Ectodermal cell (in vitro differentiated cells): ENCODE results near the gene SFSWAP.

Source experiments
- H3K27ac ChIP-seq: 2 replicates; pipeline ENCODE4 v1.7.0; 2013; ENCODE audit warnings: mild to moderate bottlenecking, low read depth, low read length; ENCODE audit not compliant: insufficient read depth, poor library complexity, severe bottlenecking
- H3K27me3 ChIP-seq: 2 replicates; pipeline ENCODE4 v1.7.0; 2013; ENCODE audit warnings: mild to moderate bottlenecking, low read length; ENCODE audit not compliant: insufficient read depth, control insufficient read depth, poor library complexity, severe bottlenecking
- H3K36me3 ChIP-seq: one replicate; pipeline ENCODE4 v1.7.0; 2013; ENCODE audit warnings: low read length; ENCODE audit not compliant: control insufficient read depth, insufficient read depth
- H3K4me1 ChIP-seq: one replicate; pipeline ENCODE4 v1.7.0; 2013; ENCODE audit warnings: low read length; ENCODE audit not compliant: control insufficient read depth, insufficient read depth
- H3K4me3 ChIP-seq: 2 replicates; pipeline ENCODE4 v1.7.0; 2013; ENCODE audit warnings: low read depth, low read length, control low read depth; ENCODE audit not compliant: insufficient read depth
- H3K9me3 ChIP-seq: 2 replicates; pipeline ENCODE4 v1.7.0; 2013; ENCODE audit warnings: mild to moderate bottlenecking, low read length, moderate library complexity; ENCODE audit not compliant: control insufficient read depth
- WGBS, 2 experiments: methylation state at CpG; one replicate each; pipeline ENCODE4 v1.1.7; 2013; ENCODE audit warnings: missing lambda C conversion rate in 2 of 2; 5-methylcytosine and 5-hydroxymethylcytosine counted together

SFSWAP gene

GRCh38 chr12:131755305-131756113, 44.6 kb downstream of the SFSWAP start:
- H3K36me3 ChIP-seq, result peaks cover 50% of the 10 kb centered on the region
- H3K4me3 ChIP-seq, result no peak overlapping the region
- 86 to 89% methylated on average over 16 of the region's 16 CpGs for WGBS, 2 experiments

DNA sequence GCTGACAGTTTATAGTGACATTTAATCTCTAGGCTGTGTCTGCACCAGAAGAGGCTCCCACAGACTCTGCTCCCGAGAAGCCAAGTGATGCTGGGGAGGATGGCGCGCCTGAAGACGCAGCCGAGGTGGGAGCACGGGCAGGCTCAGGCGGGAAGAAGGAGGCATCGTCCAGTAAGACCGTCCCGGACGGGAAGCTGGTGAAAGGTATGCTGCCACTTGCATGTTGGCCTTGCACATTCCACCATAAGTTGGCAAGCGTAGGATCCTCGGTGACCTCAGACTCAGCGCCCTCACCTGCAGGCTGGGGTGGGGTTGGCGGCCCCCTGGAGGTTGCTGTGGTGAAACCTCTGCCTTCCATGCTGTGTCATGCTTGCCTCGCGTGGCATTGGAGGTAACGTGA, 45.6 kb downstream of the SFSWAP start:
- Histone ChIP-seq H3K36me3 (peaks cover 50% of the 10 kb centered on the region), H3K4me1 (no peaks in the 10 kb centered on the region), H3K9me3 (no peaks in the 10 kb centered on the region), H3K27ac (no peak overlapping the region), H3K4me3 (no peak overlapping the region), H3K27me3 (no peaks in the 10 kb centered on the region)
- WGBS, 2 experiments, result 96 to 97% methylated on average over 18 of the region's 18 CpGs

More at GRCh38 chr12:131755305-131756113, 44.6 kb downstream of the SFSWAP start:
- no peak overlapping the region for H3K27ac ChIP-seq
- H3K4me1 ChIP-seq, result peaks cover 3% of the 10 kb centered on the region
- no peaks in the 10 kb centered on the region for H3K9me3 ChIP-seq
- H3K27me3 ChIP-seq, result no peaks in the 10 kb centered on the region

GRCh38 chr12:131757111-131757510, 46.2 kb downstream of the SFSWAP start:
- Histone ChIP-seq H3K27me3 (no peaks in the 10 kb centered on the region), H3K9me3 (no peaks in the 10 kb centered on the region), H3K4me3 (no peak overlapping the region), H3K36me3 (peaks cover 50% of the 10 kb centered on the region), H3K27ac (no peak overlapping the region), H3K4me1 (no peaks in the 10 kb centered on the region)
- WGBS, 2 experiments, result 96 to 97% methylated on average over 17 of the region's 17 CpGs

- WGBS, 2 experiments, result 95% methylated on average over 10 to 11 of the region's 11 CpGs
- no peaks in the 10 kb centered on the region for H3K4me1 ChIP-seq
- H3K4me3 ChIP-seq, result no peak overlapping the region
- H3K36me3 ChIP-seq, result peaks cover 48% of the 10 kb centered on the region
- no peaks in the 10 kb centered on the region for H3K27me3 ChIP-seq
- no peaks in the 10 kb centered on the region for H3K9me3 ChIP-seq
- no peak overlapping the region for H3K27ac ChIP-seq
Observed at GRCh38 chr12:131758016-131758739, 47.3 kb downstream of the SFSWAP start.

DNA sequence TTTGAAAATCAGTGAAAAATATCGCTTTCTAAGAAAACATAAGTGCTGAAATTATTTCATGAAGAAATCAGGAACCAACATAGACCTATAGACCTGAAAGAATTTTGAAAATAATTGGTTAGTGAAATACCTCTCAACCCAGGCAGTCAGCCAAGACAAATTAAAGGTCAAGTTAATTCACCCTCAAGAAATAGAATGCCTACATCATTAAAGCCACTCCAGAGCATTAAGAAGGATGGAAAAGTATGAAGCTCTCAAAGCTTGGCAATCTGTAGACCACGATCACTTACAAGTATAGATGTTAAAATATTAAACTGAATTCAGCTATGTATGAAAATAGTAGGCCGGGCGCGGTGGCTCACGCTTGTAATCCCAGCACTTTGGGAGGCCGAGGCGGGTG, 48.3 kb downstream of the SFSWAP start:
- peaks cover 40% of the 10 kb centered on the region for H3K36me3 ChIP-seq
- no peak overlapping the region for H3K27ac ChIP-seq
- no peaks in the 10 kb centered on the region for H3K27me3 ChIP-seq
- H3K9me3 ChIP-seq, result no peaks in the 10 kb centered on the region
- H3K4me3 ChIP-seq, result no peak overlapping the region
- WGBS, 2 experiments, result 98 to 100% methylated on average over 1 to 8 of the region's 8 CpGs
- no peaks in the 10 kb centered on the region for H3K4me1 ChIP-seq

DNA sequence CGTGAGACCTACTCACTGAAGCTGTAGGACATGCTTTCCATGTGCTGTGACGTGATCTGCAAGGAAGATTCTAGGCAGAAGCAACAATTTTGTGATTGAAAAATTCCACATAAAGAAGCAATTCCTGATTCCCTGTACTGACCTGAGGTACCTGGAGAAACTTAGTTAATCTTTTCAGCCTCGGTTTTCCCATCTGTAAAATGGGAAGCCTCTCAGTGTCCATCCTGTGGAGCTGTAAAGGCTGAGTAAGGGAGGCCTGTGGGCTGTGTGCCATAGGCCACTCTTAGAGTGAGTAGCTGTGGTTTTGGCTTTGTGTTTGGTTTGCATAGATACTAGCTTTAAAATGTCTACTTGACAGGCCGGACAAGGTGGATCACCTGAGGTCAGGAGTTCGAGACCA, 50.7 kb downstream of the SFSWAP start:
- no peak overlapping the region for H3K4me3 ChIP-seq
- H3K27me3 ChIP-seq, result no peaks in the 10 kb centered on the region
- H3K4me1 ChIP-seq, result no peaks in the 10 kb centered on the region
- H3K9me3 ChIP-seq, result no peaks in the 10 kb centered on the region
- WGBS, 2 experiments, result 94% methylated on average over 5 of the region's 5 CpGs
- H3K27ac ChIP-seq, result no peak overlapping the region
- H3K36me3 ChIP-seq, result peaks cover 38% of the 10 kb centered on the region

- H3K27me3 ChIP-seq, result no peaks in the 10 kb centered on the region
- H3K4me3 ChIP-seq, result no peak overlapping the region
- H3K36me3 ChIP-seq, result peaks cover 39% of the 10 kb centered on the region
- no peaks in the 10 kb centered on the region for H3K9me3 ChIP-seq
- 96% methylated on average over 9 of the region's 9 CpGs for WGBS, 2 experiments
- no peak overlapping the region for H3K27ac ChIP-seq
- H3K4me1 ChIP-seq, result no peaks in the 10 kb centered on the region
Observed at GRCh38 chr12:131764738-131765137, 53.8 kb downstream of the SFSWAP start.

DNA sequence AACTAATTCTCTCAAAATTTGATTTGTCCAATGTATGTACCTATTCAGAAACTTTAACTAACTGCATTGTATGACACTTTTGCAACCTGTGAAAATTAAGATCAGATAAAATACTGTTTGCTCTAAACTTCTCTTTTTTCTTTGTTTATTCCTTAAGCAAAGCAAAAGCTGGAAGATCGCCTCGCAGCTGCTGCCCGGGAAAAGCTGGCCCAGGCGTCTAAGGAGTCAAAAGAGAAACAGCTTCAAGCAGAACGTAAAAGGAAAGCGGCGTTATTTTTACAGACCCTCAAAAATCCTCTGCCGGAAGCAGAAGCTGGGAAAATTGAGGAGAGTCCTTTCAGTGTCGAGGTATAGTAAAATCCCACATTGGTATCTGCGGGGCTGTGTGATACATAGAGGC, 55.1 kb downstream of the SFSWAP start:
- Histone ChIP-seq H3K9me3 (no peaks in the 10 kb centered on the region), H3K4me3 (no peak overlapping the region), H3K4me1 (no peaks in the 10 kb centered on the region), H3K27me3 (no peaks in the 10 kb centered on the region), H3K36me3 (peaks cover 49% of the 10 kb centered on the region), H3K27ac (no peak overlapping the region)
- 96 to 98% methylated on average over 10 of the region's 10 CpGs for WGBS, 2 experiments

GRCh38 chr12:131766382-131767107, 55.7 kb downstream of the SFSWAP start:
- H3K4me3 ChIP-seq, result no peak overlapping the region
- H3K36me3 ChIP-seq, result peaks cover 54% of the 10 kb centered on the region
- no peaks in the 10 kb centered on the region for H3K27me3 ChIP-seq
- no peak overlapping the region for H3K27ac ChIP-seq
- H3K4me1 ChIP-seq, result no peaks in the 10 kb centered on the region
- no peaks in the 10 kb centered on the region for H3K9me3 ChIP-seq
- 95% methylated on average over 13 of the region's 17 CpGs for WGBS, 2 experiments

- no peaks in the 10 kb centered on the region for H3K9me3 ChIP-seq
- H3K27ac ChIP-seq, result no peak overlapping the region
- WGBS, 2 experiments, result 97% methylated on average over 12 of the region's 12 CpGs
- H3K4me1 ChIP-seq, result peaks cover 6% of the 10 kb centered on the region
- no peak overlapping the region for H3K4me3 ChIP-seq
- H3K27me3 ChIP-seq, result no peaks in the 10 kb centered on the region
- H3K36me3 ChIP-seq, result peaks cover 43% of the 10 kb centered on the region
Observed at GRCh38 chr12:131770120-131770519, 59.2 kb downstream of the SFSWAP start.
